Left ventricle myocardium inferior (tissue), 1 donor: ENCODE results near the gene THYN1. TPM values are rescaled to one million over a fixed set of nuclear protein-coding genes. Genes with fewer than 3 reads are reported as not detected.
"Not testable (repeated sequence)": the region's sequence is repeated elsewhere in the genome, so short reads cannot be mapped to it uniquely, and the experiment has no call there.

ENCODE experiments used
- DNase-seq: peaks from one replicate; pipeline ENCODE4 v3.0.0-alpha.2; 2020
- H3K27ac ChIP-seq: fragments of 200-600 bp; replicated peaks from 2 replicates; pipeline ENCODE4 v1.8.0; 2021
- H3K27me3 ChIP-seq: fragments of 200-600 bp; 2 replicates; pipeline ENCODE4 v1.8.0; 2021; ENCODE audit warnings: low read depth
- H3K36me3 ChIP-seq: fragments of 200-600 bp; 2 replicates; pipeline ENCODE4 v1.8.0; 2021
- H3K4me1 ChIP-seq: fragments of 200-600 bp; 2 replicates; pipeline ENCODE4 v1.8.0; 2021
- H3K4me3 ChIP-seq: fragments of 200-600 bp; 2 replicates; pipeline ENCODE4 v1.8.0; 2021; ENCODE audit warnings: mild to moderate bottlenecking, moderate library complexity
- H3K9me3 ChIP-seq: fragments of 200-600 bp; replicated peaks from 2 replicates; pipeline ENCODE4 v1.8.0; 2021
- CTCF ChIP-seq: fragments of 200-600 bp; IDR thresholded peaks from 2 replicates; pipeline ENCODE4 v1.8.0; 2021; ENCODE audit warnings: antibody characterized with exemption, mild to moderate bottlenecking, borderline replicate concordance
- intact Hi-C: fragments of 100-400 bp; cut with micrococcal nuclease; formaldehyde crosslinking; loops from one replicate; pipeline ENCODE4 v1.11.0; 2022
- total RNA-seq: library from RNA; stranded (reverse); fragmentation: NEBNext Ultra II Directional; extraction: Animal tissue kit (Norgen Biotek cat#: 25700); gene quantifications from one replicate; pipeline ENCODE4 v1.2.1, GENCODE V29; 2021
- donor health status: DM: no; HTN: yes; CAD: no; lungs with severe emphysema.

Gene THYN1
- total RNA-seq, 1 donor from 2014 or later: 41.2 TPM

GRCh38 chr11:134290646-134291045 is 37.5 kb upstream of the THYN1 start:
- H3K4me3 ChIP-seq: no peak overlapping the region
- DNase-seq: no peak
- H3K27ac ChIP-seq: no peak overlapping the region
- no peak for TF ChIP-seq CTCF
- H3K9me3 ChIP-seq: no peaks in the 10 kb centered on the region
- H3K4me1 ChIP-seq: no peaks in the 10 kb centered on the region
- H3K36me3 ChIP-seq: no peaks in the 10 kb centered on the region
- peaks cover 25% of the 10 kb centered on the region for H3K27me3 ChIP-seq
- intact Hi-C loops: no loop called here

- TF ChIP-seq CTCF: no peak
- no peak for DNase-seq
Measured at GRCh38 chr11:134289789-134290188, 36.6 kb upstream of the THYN1 start.

GRCh38 chr11:134289167-134289566 is 36.0 kb upstream of the THYN1 start:
- H3K36me3 ChIP-seq: no peaks in the 10 kb centered on the region
- no peak overlapping the region for H3K4me3 ChIP-seq
- no peaks in the 10 kb centered on the region for H3K9me3 ChIP-seq
- no peak overlapping the region for H3K27ac ChIP-seq
- DNase-seq: no peak
- H3K27me3 ChIP-seq: peaks cover 25% of the 10 kb centered on the region
- TF ChIP-seq CTCF: no peak
- intact Hi-C loops: no loop called here
- no peaks in the 10 kb centered on the region for H3K4me1 ChIP-seq

More at GRCh38 chr11:134289789-134290188, 36.6 kb upstream of the THYN1 start:
- H3K4me1 ChIP-seq: no peaks in the 10 kb centered on the region
- intact Hi-C loops: no loop called here
- H3K27ac ChIP-seq: no peak overlapping the region
- H3K9me3 ChIP-seq: no peaks in the 10 kb centered on the region
- H3K4me3 ChIP-seq: no peak overlapping the region
- H3K36me3 ChIP-seq: no peaks in the 10 kb centered on the region
- peaks cover 25% of the 10 kb centered on the region for H3K27me3 ChIP-seq

- no peak overlapping the region for H3K27ac ChIP-seq
- intact Hi-C loops: no loop called here
- no peak for DNase-seq
Measured at GRCh38 chr11:134288486-134288885, 35.3 kb upstream of the THYN1 start.

GRCh38 chr11:134287561-134287960 is 34.4 kb upstream of the THYN1 start:
- DNase-seq: no peak
- Histone ChIP-seq H3K27ac (no peak overlapping the region), H3K27me3 (peaks cover 25% of the 10 kb centered on the region), H3K4me3 (no peak overlapping the region), H3K4me1 (no peaks in the 10 kb centered on the region), H3K9me3 (no peaks in the 10 kb centered on the region), H3K36me3 (no peaks in the 10 kb centered on the region)
- TF ChIP-seq CTCF: no peak
- intact Hi-C loops: no loop called here

More at GRCh38 chr11:134288486-134288885, 35.3 kb upstream of the THYN1 start:
- Histone ChIP-seq H3K4me1 (no peaks in the 10 kb centered on the region), H3K4me3 (no peak overlapping the region), H3K9me3 (no peaks in the 10 kb centered on the region), H3K27me3 (peaks cover 26% of the 10 kb centered on the region), H3K36me3 (no peaks in the 10 kb centered on the region)
- no peak for TF ChIP-seq CTCF

GRCh38 chr11:134284349-134284748 is 31.2 kb upstream of the THYN1 start:
- H3K4me3 ChIP-seq, H3K4me1 ChIP-seq, DNase-seq, H3K36me3 ChIP-seq, intact Hi-C loops, H3K9me3 ChIP-seq, H3K27ac ChIP-seq: not testable (repeated sequence)
- H3K27me3 ChIP-seq: peaks cover 42% of the 10 kb centered on the region
